H1 (cell line): ENCODE data around the gene THPO. TPM values are rescaled to one million over a fixed set of nuclear protein-coding genes. Genes with fewer than 3 reads are reported as not detected.

Experiments used
- CHD2 ChIP-seq: IDR thresholded peaks from 2 replicates; pipeline ENCODE4 v1.6.1; 2012; ENCODE audit warnings: low read length, improper control_type of control experiment
- NANOG ChIP-seq: IDR thresholded peaks from 2 replicates; pipeline ENCODE4 v1.6.1; 2011; ENCODE audit warnings: low read length, low read depth, mild to moderate bottlenecking, inconsistent platforms; ENCODE audit not compliant: insufficient read depth, poor library complexity, severe bottlenecking
- POLR2A ChIP-seq, 2 experiments: IDR thresholded peaks; 1 replicate in 1 of 2; 2 replicates in 1 of 2; pipeline ENCODE4 v1.6.1; 2011; ENCODE audit warnings: low read depth in 2 of 2, low read length in 2 of 2, mild to moderate bottlenecking in 2 of 2; ENCODE audit errors: control extremely low read depth in 1 of 2
- RAD21 ChIP-seq, 2 experiments: IDR thresholded peaks in 1 of 2; conservative IDR thresholded peaks in 1 of 2; 2 replicates each; pipeline ENCODE4 v1.6.1; 2011; ENCODE audit warnings: low read depth in 2 of 2, low read length in 2 of 2, improper control_type of control experiment in 1 of 2, inconsistent platforms in 1 of 2, mild to moderate bottlenecking in 1 of 2, moderate library complexity in 1 of 2
- RBBP5 ChIP-seq: IDR thresholded peaks from 2 replicates; pipeline ENCODE4 v1.7.1; 2012; ENCODE audit warnings: low read depth, mild to moderate bottlenecking, inconsistent platforms, low read length, moderate library complexity, borderline replicate concordance
- RXRA ChIP-seq: IDR thresholded peaks from 2 replicates; pipeline ENCODE4 v1.6.1; 2011; ENCODE audit warnings: low read depth, mild to moderate bottlenecking, low read length, moderate library complexity; ENCODE audit not compliant: insufficient read depth
- SIN3A ChIP-seq, 2 experiments: IDR thresholded peaks in 1 of 2; conservative IDR thresholded peaks in 1 of 2; 2 replicates each; pipeline ENCODE4 v1.6.1; 2011 to 2012; ENCODE audit warnings: low read length in 2 of 2, improper control_type of control experiment in 1 of 2, low read depth in 1 of 2, mild to moderate bottlenecking in 1 of 2
- polyA plus RNA-seq, 7 experiments: library from polyadenylated mRNA; depleted of rRNA in 3 of 7; stranded (reverse) in 5 of 7; unstranded in 2 of 7; fragments of >200 nt in 5 of 7; fragments of 200-250 nt in 2 of 7; gene quantifications; 1 replicate in 5 of 7; 2 replicates in 1 of 7; 4 replicates in 1 of 7; pipeline versions ENCODE4 v1.2.1 to v1.2.3, GENCODE V29; 2011 to 2013; ENCODE audit warnings: missing spikeins in 2 of 7, mixed read lengths in 2 of 7
- total RNA-seq: library from RNA; stranded (reverse); fragmentation: NEBNext Ultra II Directional; extraction: Animal tissue kit (Norgen Biotek cat#: 25700); gene quantifications from 2 replicates; pipeline ENCODE4 v1.2.1, GENCODE V29; 2021
- TF ChIP-seq, protein P1 (sequence below): IDR thresholded peaks from 2 replicates; pipeline ENCODE4 v1.6.1; 2012; ENCODE audit warnings: low read length, inconsistent platforms
- TF ChIP-seq, protein P2 (sequence below): IDR thresholded peaks from 2 replicates; pipeline ENCODE4 v1.6.1; 2012; ENCODE audit warnings: inconsistent platforms
- TF ChIP-seq, protein P3 (sequence below): IDR thresholded peaks from 2 replicates; pipeline ENCODE4 v1.6.1; 2011; ENCODE audit warnings: low read length, improper control_type of control experiment

THPO gene
- total and polyA plus RNA-seq, 2 of the 8 experiments (the other 6 are each of a cell fraction or from before 2014, with no cell fraction given), result 0.82 to 1.2 TPM

DNA sequence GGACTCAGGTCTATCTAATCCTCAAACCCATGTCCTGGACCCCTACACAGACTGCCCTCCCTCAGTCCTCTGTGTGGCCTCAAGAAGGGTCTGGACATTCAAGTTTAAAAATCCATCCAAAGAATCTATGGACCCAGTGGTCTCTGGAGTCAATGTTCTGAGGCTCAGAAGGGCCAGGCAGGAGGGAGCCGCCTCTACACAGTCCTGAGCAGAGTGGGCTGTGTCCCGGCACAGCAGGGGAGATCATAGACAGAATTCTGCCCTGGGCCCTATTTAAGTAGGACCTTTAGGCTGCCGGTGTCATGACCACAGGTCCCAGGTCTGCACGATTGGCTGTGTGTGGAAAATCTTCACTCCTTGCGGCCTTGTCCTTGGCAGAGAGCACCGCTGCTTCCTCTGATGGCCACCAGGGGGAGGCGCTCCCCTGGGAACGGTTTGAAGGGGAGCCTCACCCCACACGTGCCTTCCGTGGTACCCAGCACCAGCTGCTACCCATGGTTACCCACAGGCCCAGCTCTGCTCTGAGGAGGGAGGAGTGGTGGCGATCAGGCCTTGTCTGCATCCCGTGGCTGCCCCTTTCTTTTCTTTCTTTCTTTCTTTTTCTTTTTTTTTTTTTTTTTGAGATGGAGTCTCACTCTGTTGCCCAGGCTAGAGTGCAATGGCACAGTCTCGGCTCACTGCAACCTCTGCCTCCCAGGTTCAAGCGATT, 39.8 kb upstream of the THPO start (continued):
- TF ChIP-seq, protein P1, sequence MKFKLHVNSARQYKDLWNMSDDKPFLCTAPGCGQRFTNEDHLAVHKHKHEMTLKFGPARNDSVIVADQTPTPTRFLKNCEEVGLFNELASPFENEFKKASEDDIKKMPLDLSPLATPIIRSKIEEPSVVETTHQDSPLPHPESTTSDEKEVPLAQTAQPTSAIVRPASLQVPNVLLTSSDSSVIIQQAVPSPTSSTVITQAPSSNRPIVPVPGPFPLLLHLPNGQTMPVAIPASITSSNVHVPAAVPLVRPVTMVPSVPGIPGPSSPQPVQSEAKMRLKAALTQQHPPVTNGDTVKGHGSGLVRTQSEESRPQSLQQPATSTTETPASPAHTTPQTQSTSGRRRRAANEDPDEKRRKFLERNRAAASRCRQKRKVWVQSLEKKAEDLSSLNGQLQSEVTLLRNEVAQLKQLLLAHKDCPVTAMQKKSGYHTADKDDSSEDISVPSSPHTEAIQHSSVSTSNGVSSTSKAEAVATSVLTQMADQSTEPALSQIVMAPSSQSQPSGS, result no peak
- peak; percentile 89 to 90 for TF ChIP-seq RAD21 (IDR thresholded peaks at IDR 0.05 in 1 of 2, conservative IDR thresholded peaks at IDR 0.05 in 1 of 2; ENCODE audit: low read depth in 2 of 2, low read length in 2 of 2)
- TF ChIP-seq, protein P2, sequence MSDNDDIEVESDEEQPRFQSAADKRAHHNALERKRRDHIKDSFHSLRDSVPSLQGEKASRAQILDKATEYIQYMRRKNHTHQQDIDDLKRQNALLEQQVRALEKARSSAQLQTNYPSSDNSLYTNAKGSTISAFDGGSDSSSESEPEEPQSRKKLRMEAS, result peak; percentile 89
- TF ChIP-seq, protein P3, sequence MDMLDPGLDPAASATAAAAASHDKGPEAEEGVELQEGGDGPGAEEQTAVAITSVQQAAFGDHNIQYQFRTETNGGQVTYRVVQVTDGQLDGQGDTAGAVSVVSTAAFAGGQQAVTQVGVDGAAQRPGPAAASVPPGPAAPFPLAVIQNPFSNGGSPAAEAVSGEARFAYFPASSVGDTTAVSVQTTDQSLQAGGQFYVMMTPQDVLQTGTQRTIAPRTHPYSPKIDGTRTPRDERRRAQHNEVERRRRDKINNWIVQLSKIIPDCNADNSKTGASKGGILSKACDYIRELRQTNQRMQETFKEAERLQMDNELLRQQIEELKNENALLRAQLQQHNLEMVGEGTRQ, result 0 out of 2 replicates have a peak, but pooled peaks have one; percentile 23
- 0 out of 4 replicates have a peak, but pooled peaks of 1 of the 2 experiments have one; percentile 40 for TF ChIP-seq SIN3A (conservative IDR thresholded peaks at IDR 0.05 in 1 of 2, IDR thresholded peaks at IDR 0.05 in 1 of 2; ENCODE audit: low read depth in 1 of 2, low read length in 2 of 2)
- no peak for TF ChIP-seq CHD2
- no peak for TF ChIP-seq NANOG
- no peak for TF ChIP-seq POLR2A (IDR thresholded peaks at IDR 0.05; ENCODE audit: control extremely low read depth in 1 of 2, low read depth in 2 of 2, low read length in 2 of 2)
- TF ChIP-seq RBBP5, result no peak
- no peak for TF ChIP-seq RXRA
